ENCODE data around the gene WNT1.

WNT1 gene

GRCh38 chr12:48938805-48939204 lies 39.3 kb upstream of the WNT1 start:
- H3K4me2 ChIP-seq = no peak overlapping the region
- H3K27ac ChIP-seq = no peak overlapping the region
- H3K27me3 ChIP-seq (ENCODE audit: insufficient read depth, low read depth) = no peaks in the 10 kb centered on the region
- no peak overlapping the region for H3K9ac ChIP-seq
- no peak overlapping the region for H3K4me3 ChIP-seq (IDR thresholded peaks at IDR 0.05; ENCODE audit: insufficient read depth, low read depth, low read length)
- H3K36me3 ChIP-seq (ENCODE audit: insufficient read depth) = peaks cover 9% of the 10 kb centered on the region; the same call in 1 of the 2 replicates
- H3K79me2 ChIP-seq (ENCODE audit: insufficient read depth, low read depth) = no peaks in the 10 kb centered on the region; the same call in 1 of the 2 replicates
- TF ChIP-seq CTCF (conservative IDR thresholded peaks at IDR 0.05; ENCODE audit: low read depth, low read length) = no peak
- peaks cover 9% of the 10 kb centered on the region for H3K4me1 ChIP-seq (ENCODE audit: low read depth, poor library complexity, severe bottlenecking)
- no peak overlapping the region for H2AFZ ChIP-seq (ENCODE audit: low read depth)
- H4K20me1 ChIP-seq (ENCODE audit: insufficient read depth) = no peaks in the 10 kb centered on the region

- no peak for TF ChIP-seq CTCF (conservative IDR thresholded peaks at IDR 0.05; ENCODE audit: low read depth, low read length)
- Histone ChIP-seq H2AFZ (ENCODE audit: low read depth) (no peak overlapping the region), H3K27ac (no peak overlapping the region), H3K4me2 (no peak overlapping the region), H3K27me3 (ENCODE audit: insufficient read depth, low read depth) (no peaks in the 10 kb centered on the region), H4K20me1 (ENCODE audit: insufficient read depth) (no peaks in the 10 kb centered on the region), H3K4me1 (ENCODE audit: low read depth, poor library complexity, severe bottlenecking) (no peaks in the 10 kb centered on the region), H3K79me2 (ENCODE audit: insufficient read depth, low read depth) (no peaks in the 10 kb centered on the region; the same call in 1 of the 2 replicates), H3K9ac (no peak overlapping the region), H3K4me3 (IDR thresholded peaks at IDR 0.05; ENCODE audit: insufficient read depth, low read depth, low read length) (no peak overlapping the region), H3K36me3 (ENCODE audit: insufficient read depth) (peaks cover 6% of the 10 kb centered on the region; the same call in 1 of the 2 replicates)
These were observed 37.9 kb upstream of the WNT1 start for GRCh38 chr12:48940181-48940580.

GRCh38 chr12:48943221-48943620 lies 34.9 kb upstream of the WNT1 start:
- peaks cover 13% of the 10 kb centered on the region; the same call in 1 of the 2 replicates for H3K79me2 ChIP-seq (ENCODE audit: insufficient read depth, low read depth)
- H4K20me1 ChIP-seq (ENCODE audit: insufficient read depth) = no peaks in the 10 kb centered on the region

GRCh38 chr12:48946205-48946604 lies 31.9 kb upstream of the WNT1 start:
- no peak overlapping the region for H3K9ac ChIP-seq
- no peak overlapping the region for H3K4me2 ChIP-seq
- no peak overlapping the region for H2AFZ ChIP-seq (ENCODE audit: low read depth)
- H3K79me2 ChIP-seq (ENCODE audit: insufficient read depth, low read depth) = peaks cover 39% of the 10 kb centered on the region; the same call in 1 of the 2 replicates
- H3K4me1 ChIP-seq (ENCODE audit: low read depth, poor library complexity, severe bottlenecking) = peaks cover 3% of the 10 kb centered on the region
- no peaks in the 10 kb centered on the region for H3K27me3 ChIP-seq (ENCODE audit: insufficient read depth, low read depth)
- no peak overlapping the region for H3K4me3 ChIP-seq (IDR thresholded peaks at IDR 0.05; ENCODE audit: insufficient read depth, low read depth, low read length)
- H4K20me1 ChIP-seq (ENCODE audit: insufficient read depth) = no peaks in the 10 kb centered on the region
- no peak for TF ChIP-seq CTCF (conservative IDR thresholded peaks at IDR 0.05; ENCODE audit: low read depth, low read length)
- H3K36me3 ChIP-seq (ENCODE audit: insufficient read depth) = no peaks in the 10 kb centered on the region
- no peak overlapping the region for H3K27ac ChIP-seq

More at GRCh38 chr12:48943221-48943620, 34.9 kb upstream of the WNT1 start:
- Histone ChIP-seq H3K4me2 (no peak overlapping the region), H2AFZ (ENCODE audit: low read depth) (no peak overlapping the region), H3K27ac (no peak overlapping the region), H3K4me3 (IDR thresholded peaks at IDR 0.05; ENCODE audit: insufficient read depth, low read depth, low read length) (no peak overlapping the region), H3K27me3 (ENCODE audit: insufficient read depth, low read depth) (no peaks in the 10 kb centered on the region), H3K9ac (no peak overlapping the region), H3K4me1 (ENCODE audit: low read depth, poor library complexity, severe bottlenecking) (peaks cover under 1% of the 10 kb centered on the region), H3K36me3 (ENCODE audit: insufficient read depth) (peaks cover 4% of the 10 kb centered on the region; the same call in 1 of the 2 replicates)
- TF ChIP-seq CTCF (conservative IDR thresholded peaks at IDR 0.05; ENCODE audit: low read depth, low read length) = no peak
